SK-N-SH (cell line): ENCODE measurements around the gene AIF1. TPM values are rescaled to one million over a fixed set of nuclear protein-coding genes. Genes with fewer than 3 reads are reported as not detected.

ENCODE experiments used
- CTCF ChIA-PET: fragments of 300-600, 350-600 bp; formaldehyde crosslinking; extraction: SDS; loops from one replicate; lab custom pipeline; 2021; lab: Yijun Ruan, JAX
- POLR2A ChIA-PET: fragments of 350-600 bp; sonication (Branson Sonifier 250); formaldehyde crosslinking; extraction: SDS; loops from one replicate; lab custom pipeline; 2020; ENCODE audit warnings: antibody characterized with exemption, inconsistent platforms; lab: Yijun Ruan, JAX
- DNase-seq: peaks from one replicate; pipeline ENCODE4 v3.0.0; 2012
- H2AFZ ChIP-seq: fragments of 200-600 bp; sonication (generic); 2 replicates; pipeline ENCODE4 v1.8.1; 2016; ENCODE audit warnings: antibody characterized with exemption, mild to moderate bottlenecking, low read depth
- H3F3A ChIP-seq: fragments of 200-600 bp; sonication (generic); replicated peaks from 2 replicates; pipeline ENCODE3; 2016; ENCODE audit warnings: antibody characterized with exemption, mild to moderate bottlenecking; ENCODE audit not compliant: insufficient read depth
- H3K27ac ChIP-seq, 2 experiments: fragments of 200-500 bp in 1 of 2; fragments of 200-600 bp in 1 of 2; sonication (Bioruptor generic) in 1 of 2; sonication (generic), shearing (Covaris generic) in 1 of 2; 2 replicates each; pipeline versions ENCODE4 v1.5.1 to v1.6.1; 2014 to 2016; ENCODE audit warnings: low read depth in 2 of 2, inconsistent platforms in 1 of 2, low read length in 1 of 2, mild to moderate bottlenecking in 1 of 2, mixed read lengths in 1 of 2
- H3K27me3 ChIP-seq: fragments of 200-600 bp; sonication (generic), shearing (Covaris generic); 2 replicates; pipeline ENCODE4 v1.6.1; 2016; ENCODE audit warnings: mixed run types; ENCODE audit not compliant: insufficient read depth
- H3K36me3 ChIP-seq, 2 experiments: fragments of 200-500 bp in 1 of 2; fragments of 200-600 bp in 1 of 2; sonication (Bioruptor generic) in 1 of 2; sonication (generic) in 1 of 2; replicated peaks in 1 of 2; 2 replicates each; pipeline versions ENCODE3 to v1.5.1; 2014 to 2016; ENCODE audit warnings: low read length in 1 of 2, mild to moderate bottlenecking in 1 of 2; ENCODE audit not compliant: insufficient read depth in 2 of 2, control insufficient read depth in 1 of 2
- H3K4me1 ChIP-seq, 2 experiments: fragments of 200-500 bp in 1 of 2; fragments of 200-600 bp in 1 of 2; sonication (Bioruptor generic) in 1 of 2; sonication (generic), shearing (Covaris generic) in 1 of 2; 2 replicates each; pipeline versions ENCODE4 v1.5.1 to v1.6.1; 2014 to 2016; ENCODE audit warnings: low read depth in 1 of 2, low read length in 1 of 2, mixed run types in 1 of 2; ENCODE audit not compliant: insufficient read depth in 2 of 2, control insufficient read depth in 1 of 2
- H3K4me2 ChIP-seq: fragments of 200-600 bp; sonication (generic), shearing (Covaris generic); 2 replicates; pipeline ENCODE4 v1.6.1; 2017; ENCODE audit warnings: mixed run types
- H3K4me3 ChIP-seq, 2 experiments: fragments of 200-500 bp in 1 of 2; fragments of 200-600 bp in 1 of 2; sonication (Bioruptor generic) in 1 of 2; sonication (generic), shearing (Covaris generic) in 1 of 2; 2 replicates each; pipeline versions ENCODE4 v1.5.1 to v1.8.1; 2014 to 2016; ENCODE audit warnings: low read depth in 2 of 2, inconsistent platforms in 1 of 2, low read length in 1 of 2, mild to moderate bottlenecking in 1 of 2, mixed read lengths in 1 of 2, moderate library complexity in 1 of 2
- H3K79me2 ChIP-seq: fragments of 200-600 bp; sonication (generic); 2 replicates; pipeline ENCODE4 v1.8.1; 2017; ENCODE audit warnings: mild to moderate bottlenecking; ENCODE audit not compliant: insufficient read depth
- H3K9ac ChIP-seq: fragments of 200-600 bp; sonication (generic); 2 replicates; pipeline ENCODE4 v1.6.1; 2017; ENCODE audit warnings: mixed run types
- H3K9me2 ChIP-seq: fragments of 200-600 bp; sonication (generic); 2 replicates; pipeline ENCODE4 v1.6.1; 2017; ENCODE audit warnings: mixed run types
- H3K9me3 ChIP-seq: fragments of 200-600 bp; sonication (generic); 2 replicates; pipeline ENCODE4 v1.6.1; 2017; ENCODE audit warnings: mixed run types, mild to moderate bottlenecking, moderate library complexity
- H4K20me1 ChIP-seq: fragments of 200-600 bp; sonication (generic); 2 replicates; pipeline ENCODE4 v1.6.1; 2017; ENCODE audit warnings: mild to moderate bottlenecking, mixed run types; ENCODE audit not compliant: insufficient read depth
- ELF1 ChIP-seq: IDR thresholded peaks from 2 replicates; pipeline ENCODE4 v1.4.0; 2012
- EP300 ChIP-seq, 2 experiments: IDR thresholded peaks; 2 replicates each; pipeline versions ENCODE4 v1.4.0 to v1.6.1; 2012; ENCODE audit warnings: borderline replicate concordance in 1 of 2, low read depth in 1 of 2, low read length in 1 of 2
- EZH2phosphoT487 ChIP-seq: fragments of 200-600 bp; sonication (generic); IDR thresholded peaks from 2 replicates; pipeline ENCODE4 v1.6.1; 2017; ENCODE audit warnings: low read depth, mixed run types, mild to moderate bottlenecking, antibody characterized with exemption, moderate library complexity, borderline replicate concordance
- FOSL2 ChIP-seq: IDR thresholded peaks from 2 replicates; pipeline ENCODE4 v1.4.0; 2012; ENCODE audit warnings: low read depth, mild to moderate bottlenecking, moderate library complexity, borderline replicate concordance
- GATA2 ChIP-seq: sonication (generic); formaldehyde crosslinking; IDR thresholded peaks from 2 replicates; pipeline ENCODE4 v1.5.0; 2020; ENCODE audit warnings: mild to moderate bottlenecking, missing genetic modification reagents
- JUND ChIP-seq: IDR thresholded peaks from 2 replicates; pipeline ENCODE4 v1.4.0; 2012
- MEF2A ChIP-seq: IDR thresholded peaks from 2 replicates; pipeline ENCODE4 v1.4.0; 2012; ENCODE audit warnings: low read depth, borderline replicate concordance
- MXI1 ChIP-seq: IDR thresholded peaks from 2 replicates; pipeline ENCODE4 v1.6.1; 2012; ENCODE audit warnings: mild to moderate bottlenecking, low read depth, low read length, improper control_type of control experiment
- POLR2AphosphoS5 ChIP-seq: IDR thresholded peaks from 2 replicates; pipeline ENCODE4 v1.6.1; 2012; ENCODE audit warnings: low read depth, low read length
- RCOR1 ChIP-seq: fragments of 150-350 bp; IDR thresholded peaks from 2 replicates; pipeline ENCODE4 v1.6.1; 2017; ENCODE audit warnings: antibody characterized with exemption, low read length
- RXRA ChIP-seq: IDR thresholded peaks from 2 replicates; pipeline ENCODE4 v1.4.0; 2012; ENCODE audit warnings: low read depth, mild to moderate bottlenecking, borderline replicate concordance
- TEAD4 ChIP-seq: IDR thresholded peaks from 2 replicates; pipeline ENCODE4 v1.4.0; 2012; ENCODE audit warnings: mild to moderate bottlenecking, borderline replicate concordance; ENCODE audit not compliant: insufficient read depth
- USF2 ChIP-seq: fragments of 150-350 bp; IDR thresholded peaks from 2 replicates; pipeline ENCODE4 v1.6.1; 2017; ENCODE audit warnings: antibody characterized with exemption, low read length, low read depth, borderline replicate concordance
- WGBS: methylation state at CpG from one replicate; pipeline ENCODE4 v1.1.6; 2017; ENCODE audit warnings: low lambda C conversion rate; 5-methylcytosine and 5-hydroxymethylcytosine counted together
- polyA plus RNA-seq, 3 experiments: library from polyadenylated mRNA; depleted of rRNA; stranded (reverse); fragments of >200 nt; gene quantifications; 2 replicates each; pipeline ENCODE4 v1.2.3, GENCODE V29; 2012
- TF ChIP-seq, protein P1 (sequence below): IDR thresholded peaks from 2 replicates; pipeline ENCODE4 v1.4.0; 2012; ENCODE audit warnings: low read depth, borderline replicate concordance

The AIF1 gene
- polyA plus RNA-seq, 1 of the 3 experiments (the other 2 are of a cell fraction): not detected

DNA sequence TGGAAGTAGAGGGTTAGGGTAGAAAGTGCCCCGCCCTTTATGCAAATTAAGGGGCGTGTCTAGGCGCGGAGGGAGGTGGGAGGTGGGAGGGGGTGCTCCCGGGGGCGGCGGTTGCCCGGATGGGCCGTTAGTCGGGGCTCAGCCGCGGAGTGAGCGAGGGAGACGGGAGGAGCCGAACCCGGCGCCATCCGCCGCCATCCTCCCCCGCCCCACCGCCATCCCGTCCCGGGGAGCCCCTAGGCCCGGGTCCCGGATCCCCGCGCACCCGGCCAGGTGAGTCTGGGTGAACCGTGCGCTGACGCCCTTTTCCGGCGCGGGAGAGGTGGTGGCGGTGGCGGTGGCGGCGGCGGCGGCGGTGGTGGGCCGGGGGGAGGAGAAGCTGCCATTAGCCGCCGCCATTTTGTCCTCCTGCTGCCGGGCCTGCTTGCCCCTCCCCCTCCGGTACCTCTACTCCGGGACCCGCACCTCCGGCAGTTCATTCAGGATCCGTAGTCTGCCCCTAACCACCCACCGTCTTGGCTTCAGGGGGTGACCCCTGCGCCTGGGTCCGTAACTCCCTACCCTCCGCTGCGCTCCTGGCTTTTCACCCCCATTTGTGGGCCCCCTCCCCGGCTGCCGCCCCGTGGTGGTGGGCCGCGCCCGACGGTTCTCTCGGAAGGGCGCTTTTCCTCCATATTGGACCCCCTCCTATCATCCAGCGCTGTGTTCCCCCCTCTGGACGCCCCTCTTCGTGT lies 5.7 kb downstream of the AIF1 start, which contains the start of gene PRRC2A (continued):
- TF ChIP-seq, protein P1, sequence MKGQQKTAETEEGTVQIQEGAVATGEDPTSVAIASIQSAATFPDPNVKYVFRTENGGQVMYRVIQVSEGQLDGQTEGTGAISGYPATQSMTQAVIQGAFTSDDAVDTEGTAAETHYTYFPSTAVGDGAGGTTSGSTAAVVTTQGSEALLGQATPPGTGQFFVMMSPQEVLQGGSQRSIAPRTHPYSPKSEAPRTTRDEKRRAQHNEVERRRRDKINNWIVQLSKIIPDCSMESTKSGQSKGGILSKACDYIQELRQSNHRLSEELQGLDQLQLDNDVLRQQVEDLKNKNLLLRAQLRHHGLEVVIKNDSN: no peak
- TF ChIP-seq GATA2 (no peak), RXRA (no peak), JUND (no peak), RCOR1 (no peak), USF2 (no peak), TEAD4 (peak; percentile 23; the same call in 1 of the 2 replicates), EZH2phosphoT487 (no peak), MEF2A (no peak), FOSL2 (no peak)

DNA sequence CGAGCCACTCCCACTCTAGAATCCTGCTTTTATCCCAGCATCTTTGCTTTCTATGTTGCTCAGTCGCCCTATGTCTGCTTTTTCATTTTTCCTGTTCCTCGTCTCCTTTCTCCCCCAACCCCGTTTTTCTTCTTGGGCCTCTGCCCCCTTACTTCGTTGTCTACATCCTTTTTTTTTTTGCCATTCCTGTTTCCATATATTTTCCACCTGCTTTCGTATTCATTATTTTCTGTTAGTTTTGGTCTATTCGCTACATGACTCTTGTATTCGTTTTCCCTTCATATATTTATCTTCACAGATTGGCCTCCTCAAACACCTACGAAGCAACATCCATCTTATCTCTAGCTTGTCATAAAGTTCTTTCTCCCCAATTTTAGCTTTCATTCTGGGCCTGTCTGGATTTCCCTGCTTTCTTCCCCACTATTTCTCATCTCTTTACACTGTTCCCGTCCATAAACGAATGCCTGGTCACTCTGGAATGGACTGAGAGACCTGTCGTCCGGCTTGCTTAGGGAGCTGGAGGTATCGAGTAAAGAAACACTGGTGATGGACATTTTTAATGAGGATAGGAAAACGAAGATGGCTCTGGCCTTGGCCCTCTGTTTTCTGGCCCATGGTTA lies 6.4 kb downstream of the AIF1 start:
- Histone ChIP-seq H3K4me3 (peak overlapping the region; percentile 87 to 98), H3K36me3 (peaks cover 40 to 49% of the 10 kb centered on the region in 2 experiments), H2AFZ (no peak overlapping the region), H3K4me2 (peak overlapping the region; percentile 97), H3F3A (peaks cover 16% of the 10 kb centered on the region), H3K9ac (peak overlapping the region; percentile 99), H4K20me1 (peaks cover 28% of the 10 kb centered on the region), H3K27me3 (no peaks in the 10 kb centered on the region), H3K79me2 (peaks cover 58% of the 10 kb centered on the region), H3K9me2 (no peaks in the 10 kb centered on the region), H3K4me1 (peaks cover 10 to 11% of the 10 kb centered on the region in 2 experiments), H3K27ac (peak overlapping the region; percentile 96 to 99), H3K9me3 (no peaks in the 10 kb centered on the region)
- TF ChIP-seq GATA2: no peak
- TF ChIP-seq ELF1: no peak
- TF ChIP-seq EP300 (IDR thresholded peaks at IDR 0.05; ENCODE audit: borderline replicate concordance in 1 of 2, low read depth in 1 of 2, low read length in 1 of 2): no peak
- TF ChIP-seq POLR2AphosphoS5: 0 out of 2 replicates have a peak, but pooled peaks have one; percentile 0
- TF ChIP-seq MXI1: no peak
- ChIA-PET POLR2A (interaction anchor here (1.0 to 4.0 kb wide), 4 partner anchors 8 to 1351 kb away, joined by 3 to 18 read pairs (median 4); partner anchors contain the start of genes BAG6 and DDX39B), CTCF (interaction anchor here (0.9 to 2.1 kb wide), 5 partner anchors 10 to 76 kb away, joined by 3 to 11 read pairs (median 5); partner anchors contain the start of gene ATP6V1G2)
- WGBS: 2% methylated on average over 15 of the region's 15 CpGs
- peak; percentile 16 for DNase-seq
